Esophagus muscularis mucosa (tissue), 3 donors: ENCODE measurements around the gene ZMIZ1.

Experiments
- POLR2A ChIP-seq: fragments of 450-650 bp; IDR thresholded peaks from one replicate; pipeline ENCODE4 v1.6.1; 2017; ENCODE audit warnings: antibody characterized with exemption, moderate library complexity, mild to moderate bottlenecking, low read depth
- TF ChIP-seq, protein P1 (sequence below), 3 experiments: fragments of 200-600 bp in 2 of 3; fragments of 450-650 bp in 1 of 3; sonication (generic) in 2 of 3; IDR thresholded peaks; one replicate each; pipeline ENCODE4 v1.5.1; 2017 to 2019; ENCODE audit warnings: antibody characterized with exemption in 3 of 3, mild to moderate bottlenecking in 2 of 3, moderate library complexity in 1 of 3

- TF ChIP-seq POLR2A = no peak
- TF ChIP-seq, protein P1, sequence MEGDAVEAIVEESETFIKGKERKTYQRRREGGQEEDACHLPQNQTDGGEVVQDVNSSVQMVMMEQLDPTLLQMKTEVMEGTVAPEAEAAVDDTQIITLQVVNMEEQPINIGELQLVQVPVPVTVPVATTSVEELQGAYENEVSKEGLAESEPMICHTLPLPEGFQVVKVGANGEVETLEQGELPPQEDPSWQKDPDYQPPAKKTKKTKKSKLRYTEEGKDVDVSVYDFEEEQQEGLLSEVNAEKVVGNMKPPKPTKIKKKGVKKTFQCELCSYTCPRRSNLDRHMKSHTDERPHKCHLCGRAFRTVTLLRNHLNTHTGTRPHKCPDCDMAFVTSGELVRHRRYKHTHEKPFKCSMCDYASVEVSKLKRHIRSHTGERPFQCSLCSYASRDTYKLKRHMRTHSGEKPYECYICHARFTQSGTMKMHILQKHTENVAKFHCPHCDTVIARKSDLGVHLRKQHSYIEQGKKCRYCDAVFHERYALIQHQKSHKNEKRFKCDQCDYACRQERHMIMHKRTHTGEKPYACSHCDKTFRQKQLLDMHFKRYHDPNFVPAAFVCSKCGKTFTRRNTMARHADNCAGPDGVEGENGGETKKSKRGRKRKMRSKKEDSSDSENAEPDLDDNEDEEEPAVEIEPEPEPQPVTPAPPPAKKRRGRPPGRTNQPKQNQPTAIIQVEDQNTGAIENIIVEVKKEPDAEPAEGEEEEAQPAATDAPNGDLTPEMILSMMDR (IDR thresholded peaks at IDR 0.05) = no peak
Observed at GRCh38 chr10:79320820-79321493, 252.2 kb downstream of the ZMIZ1 start.
